ENCODE results near the gene TRIM67. TPM values are rescaled to one million over a fixed set of nuclear protein-coding genes. Genes with fewer than 3 reads are reported as not detected.

Gene TRIM67
- total RNA-seq, 3 donors from 2014 or later: 0.05 to 0.22 TPM; not detected in 1

DNA sequence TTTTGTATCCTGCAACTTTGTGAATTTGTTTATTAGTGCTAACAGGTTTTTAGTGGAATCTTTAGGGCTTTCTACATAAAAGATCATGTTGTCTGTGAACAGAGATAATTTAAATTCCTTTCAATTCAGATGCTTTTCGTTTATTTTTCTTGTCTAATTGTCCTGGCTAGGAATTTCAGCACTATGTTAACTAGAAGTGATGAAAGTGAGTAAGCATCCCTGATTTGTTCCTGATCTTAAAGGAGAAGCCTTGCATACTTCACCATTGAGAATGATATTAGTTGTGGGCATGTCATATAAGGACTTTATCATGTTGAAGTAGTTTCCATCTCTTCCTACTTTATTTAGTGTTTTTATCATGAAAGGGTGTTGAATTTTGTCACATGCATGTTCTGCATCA lies 23.6 kb upstream of the TRIM67 start:
- no peaks in the 10 kb centered on the region for H3K9me3 ChIP-seq
- no peaks in the 10 kb centered on the region for H3K36me3 ChIP-seq (ENCODE audit: low read depth)
- intact Hi-C loops (cut with DNase I, micrococcal nuclease): no loop called here
- no peaks in the 10 kb centered on the region for H3K4me1 ChIP-seq (ENCODE audit: low read depth)
- TF ChIP-seq, protein P1, sequence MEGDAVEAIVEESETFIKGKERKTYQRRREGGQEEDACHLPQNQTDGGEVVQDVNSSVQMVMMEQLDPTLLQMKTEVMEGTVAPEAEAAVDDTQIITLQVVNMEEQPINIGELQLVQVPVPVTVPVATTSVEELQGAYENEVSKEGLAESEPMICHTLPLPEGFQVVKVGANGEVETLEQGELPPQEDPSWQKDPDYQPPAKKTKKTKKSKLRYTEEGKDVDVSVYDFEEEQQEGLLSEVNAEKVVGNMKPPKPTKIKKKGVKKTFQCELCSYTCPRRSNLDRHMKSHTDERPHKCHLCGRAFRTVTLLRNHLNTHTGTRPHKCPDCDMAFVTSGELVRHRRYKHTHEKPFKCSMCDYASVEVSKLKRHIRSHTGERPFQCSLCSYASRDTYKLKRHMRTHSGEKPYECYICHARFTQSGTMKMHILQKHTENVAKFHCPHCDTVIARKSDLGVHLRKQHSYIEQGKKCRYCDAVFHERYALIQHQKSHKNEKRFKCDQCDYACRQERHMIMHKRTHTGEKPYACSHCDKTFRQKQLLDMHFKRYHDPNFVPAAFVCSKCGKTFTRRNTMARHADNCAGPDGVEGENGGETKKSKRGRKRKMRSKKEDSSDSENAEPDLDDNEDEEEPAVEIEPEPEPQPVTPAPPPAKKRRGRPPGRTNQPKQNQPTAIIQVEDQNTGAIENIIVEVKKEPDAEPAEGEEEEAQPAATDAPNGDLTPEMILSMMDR (IDR thresholded peaks at IDR 0.05): no peak
- DNase-seq (no peak), ATAC-seq (no peak)
- H3K4me3 ChIP-seq: no peak overlapping the region

DNA sequence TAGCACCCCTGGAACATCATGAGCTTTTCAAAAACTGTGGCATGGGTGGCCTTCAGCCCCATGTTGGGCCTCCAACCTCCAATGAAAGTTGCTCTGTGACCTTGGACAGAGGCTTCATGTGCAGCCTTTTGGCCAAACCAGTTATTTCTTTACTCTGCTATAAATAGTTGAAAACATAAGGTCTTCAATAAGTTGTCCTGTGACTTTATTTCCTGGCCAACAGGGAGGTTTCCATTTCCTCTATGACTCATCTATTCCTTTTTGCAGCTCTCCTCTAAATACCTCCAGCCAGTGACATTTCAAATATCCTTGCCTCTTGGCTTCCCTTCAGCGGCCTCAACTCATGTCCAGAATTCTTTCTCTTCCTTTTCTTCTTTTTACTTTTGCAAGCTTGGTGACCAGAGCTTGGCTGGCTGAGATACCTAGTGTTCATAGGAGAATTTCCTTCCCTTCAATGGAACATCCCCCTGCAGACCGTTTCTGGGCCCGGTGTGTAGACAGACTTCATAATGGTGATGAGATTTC lies 22.7 kb upstream of the TRIM67 start:
- DNase-seq (no peak), ATAC-seq (no peak)
- no peaks in the 10 kb centered on the region for H3K4me1 ChIP-seq (ENCODE audit: low read depth)
- H3K4me3 ChIP-seq: no peak overlapping the region
- H3K36me3 ChIP-seq (ENCODE audit: low read depth): no peaks in the 10 kb centered on the region
- TF ChIP-seq, protein P1 (IDR thresholded peaks at IDR 0.05): no peak
- H3K9me3 ChIP-seq: no peaks in the 10 kb centered on the region
- intact Hi-C loops (cut with DNase I, micrococcal nuclease): no loop called here

DNA sequence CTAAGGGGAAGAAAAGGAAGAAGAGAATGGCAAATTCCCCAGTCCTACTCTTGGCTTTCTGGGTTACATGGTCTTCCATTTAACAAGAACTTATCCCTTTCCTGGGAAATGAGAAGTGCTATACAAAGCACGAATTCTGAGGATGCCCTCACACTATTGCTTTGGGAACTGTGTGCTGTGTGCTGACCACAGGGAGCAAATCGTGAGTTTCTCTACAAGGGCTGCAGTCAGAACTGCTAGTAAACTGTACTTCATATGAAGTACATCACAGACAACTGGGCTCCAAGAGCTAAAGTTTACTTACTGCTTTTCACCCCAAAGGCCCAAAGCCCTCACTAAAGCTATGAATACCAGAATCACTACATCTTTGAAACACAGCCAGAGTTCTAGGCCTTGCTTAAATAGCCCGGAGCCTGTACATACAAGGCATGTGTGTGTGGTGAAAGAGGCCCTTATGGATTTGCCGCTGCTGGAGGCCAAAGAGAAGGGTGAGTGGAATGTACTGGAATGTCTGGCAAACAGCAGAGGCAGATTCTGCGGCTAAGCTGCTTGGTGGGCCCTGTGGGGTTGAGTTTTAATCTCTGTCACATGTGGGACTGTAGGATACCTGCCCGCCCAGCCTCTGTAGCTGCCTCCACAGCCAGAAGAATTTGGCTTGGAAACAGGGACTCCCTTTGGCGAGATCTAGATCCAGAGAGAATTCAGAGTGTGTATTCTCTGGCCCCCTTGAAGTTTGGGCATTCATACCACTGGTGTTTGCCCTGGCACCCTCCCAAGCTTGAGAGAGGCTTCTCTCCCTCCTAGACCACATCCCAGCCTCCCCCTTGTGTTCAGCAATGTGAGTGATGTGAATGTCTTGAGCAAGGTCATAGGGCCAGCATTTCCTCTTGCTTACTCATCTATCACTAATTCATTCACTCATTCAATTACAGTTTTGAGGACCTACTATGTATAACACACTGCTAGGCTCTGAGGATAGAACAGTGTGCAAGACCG lies 21.9 kb upstream of the TRIM67 start:
- TF ChIP-seq, protein P1 (IDR thresholded peaks at IDR 0.05): no peak
- H3K4me1 ChIP-seq (ENCODE audit: low read depth): no peaks in the 10 kb centered on the region
- no peak for DNase-seq
- no peak overlapping the region for H3K4me3 ChIP-seq
- H3K36me3 ChIP-seq (ENCODE audit: low read depth): no peaks in the 10 kb centered on the region
- H3K9me3 ChIP-seq: no peaks in the 10 kb centered on the region
- ATAC-seq: no peak
- intact Hi-C loops (cut with DNase I, micrococcal nuclease): no loop called here

DNA sequence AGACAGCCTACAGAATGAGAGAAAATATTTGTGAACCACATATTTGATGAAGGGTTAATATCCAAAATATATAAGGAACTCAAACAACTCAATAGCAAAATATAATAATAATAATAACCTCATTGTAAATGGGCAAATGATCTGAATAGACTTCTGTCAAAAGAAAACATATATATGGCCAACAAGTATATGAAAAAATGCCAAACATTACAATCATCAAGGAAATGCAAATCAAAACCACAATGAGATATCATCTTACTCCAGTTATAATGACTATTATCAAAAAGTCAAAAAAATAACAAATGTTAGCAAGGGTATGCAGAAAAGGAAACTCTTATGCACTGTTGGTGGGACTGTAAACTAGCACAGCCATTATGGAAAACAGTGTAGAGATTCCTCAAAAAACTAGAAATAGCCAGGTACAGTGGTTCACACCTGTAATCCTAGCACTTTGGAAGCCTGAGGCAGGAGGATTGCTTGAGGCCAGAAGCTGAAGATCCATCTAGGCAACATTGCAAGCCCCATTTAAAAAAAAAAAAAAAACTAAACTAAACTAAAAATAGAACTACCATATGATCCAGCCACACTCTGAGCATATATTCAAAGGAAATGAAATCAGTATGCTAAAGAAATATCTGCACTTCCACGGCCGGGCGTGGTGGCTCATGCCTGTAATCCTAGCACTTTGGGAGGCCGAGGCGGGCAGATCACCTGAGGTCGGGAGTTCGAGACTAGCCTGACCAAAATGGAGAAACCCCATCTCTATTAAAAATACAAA lies 17.3 kb upstream of the TRIM67 start:
- no peak overlapping the region for H3K4me3 ChIP-seq
- ATAC-seq (no peak), DNase-seq (no peak)
- no peaks in the 10 kb centered on the region for H3K36me3 ChIP-seq (ENCODE audit: low read depth)
- H3K9me3 ChIP-seq: no peaks in the 10 kb centered on the region
- intact Hi-C loops (cut with DNase I, micrococcal nuclease): no loop called here
- TF ChIP-seq, protein P1 (IDR thresholded peaks at IDR 0.05): no peak
- no peaks in the 10 kb centered on the region for H3K4me1 ChIP-seq (ENCODE audit: low read depth)

DNA sequence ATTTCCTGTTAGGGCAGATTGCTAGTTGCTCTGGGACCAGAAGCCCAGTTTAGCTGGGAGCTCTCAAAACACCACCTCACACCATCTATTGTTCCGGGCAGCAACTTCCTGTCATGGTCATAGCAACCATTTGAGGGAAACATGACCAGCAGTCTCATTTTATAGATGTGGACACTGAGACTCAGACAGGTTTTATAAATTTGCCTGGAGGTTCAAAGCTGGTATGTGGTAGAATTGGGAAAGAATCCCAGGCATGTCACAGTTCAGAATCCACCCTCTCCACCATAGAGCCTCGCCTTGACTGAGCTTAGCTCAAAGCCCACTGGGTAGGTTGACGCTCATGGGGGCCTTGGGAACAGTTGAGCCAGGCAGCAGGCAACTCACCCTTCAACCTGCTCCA lies 14.0 kb upstream of the TRIM67 start:
- peaks cover 13% of the 10 kb centered on the region for H3K9me3 ChIP-seq
- DNase-seq (no peak), ATAC-seq (no peak)
- H3K4me3 ChIP-seq: no peak overlapping the region
- H3K36me3 ChIP-seq (ENCODE audit: low read depth): no peaks in the 10 kb centered on the region
- no peaks in the 10 kb centered on the region for H3K4me1 ChIP-seq (ENCODE audit: low read depth)
- intact Hi-C loops (cut with DNase I, micrococcal nuclease): no loop called here
- TF ChIP-seq, protein P1 (IDR thresholded peaks at IDR 0.05): no peak

All from mucosa of descending colon (tissue), 3 donors.